Trophoblast cell (in vitro differentiated cells and primary cell): ENCODE results near the gene XXYLT1.

ENCODE experiments used
- DNase-seq, 2 donors: peaks; one replicate each; pipeline ENCODE4 v3.0.0-alpha.2; 2016
- H2AFZ ChIP-seq: 2 replicates; pipeline ENCODE4 v1.6.1; 2013; ENCODE audit warnings: low read length, moderate library complexity, mild to moderate bottlenecking; ENCODE audit not compliant: insufficient read depth, poor library complexity
- H2AK5ac ChIP-seq: 2 replicates; pipeline ENCODE4 v1.6.1; 2013; ENCODE audit warnings: mild to moderate bottlenecking, low read length
- H2BK120ac ChIP-seq: 2 replicates; pipeline ENCODE4 v1.6.1; 2013; ENCODE audit warnings: low read length, mild to moderate bottlenecking, moderate library complexity; ENCODE audit not compliant: insufficient read depth, poor library complexity
- H2BK12ac ChIP-seq: 2 replicates; pipeline ENCODE4 v1.6.1; 2013; ENCODE audit warnings: mild to moderate bottlenecking, low read length, moderate library complexity
- H2BK5ac ChIP-seq: 2 replicates; pipeline ENCODE4 v1.6.1; 2013; ENCODE audit warnings: low read length, low read depth, moderate library complexity, mild to moderate bottlenecking; ENCODE audit not compliant: poor library complexity
- H3K14ac ChIP-seq: 2 replicates; pipeline ENCODE4 v1.6.1; 2013; ENCODE audit warnings: mild to moderate bottlenecking, low read length
- H3K18ac ChIP-seq: 2 replicates; pipeline ENCODE4 v1.6.1; 2013; ENCODE audit warnings: mild to moderate bottlenecking, low read length
- H3K23ac ChIP-seq: 2 replicates; pipeline ENCODE4 v1.6.1; 2013; ENCODE audit warnings: low read length
- H3K27ac ChIP-seq: 2 replicates; pipeline ENCODE4 v1.5.1; 2013; ENCODE audit warnings: low read depth, mild to moderate bottlenecking, inconsistent platforms, low read length, moderate library complexity
- H3K27me3 ChIP-seq: 2 replicates; pipeline ENCODE4 v1.6.1; 2013; ENCODE audit warnings: inconsistent platforms, mild to moderate bottlenecking, low read length, moderate library complexity; ENCODE audit not compliant: insufficient read depth
- H3K36me3 ChIP-seq, 2 experiments: 1 replicate in 1 of 2; 2 replicates in 1 of 2; pipeline ENCODE4 v1.6.1; 2013; ENCODE audit warnings: low read length in 2 of 2, mild to moderate bottlenecking in 2 of 2, moderate library complexity in 1 of 2; ENCODE audit not compliant: insufficient read depth in 2 of 2, control insufficient read depth in 1 of 2
- H3K4ac ChIP-seq: 2 replicates; pipeline ENCODE4 v1.6.1; 2013; ENCODE audit warnings: low read depth, mild to moderate bottlenecking, low read length, moderate library complexity
- H3K4me1 ChIP-seq, 2 experiments: 1 replicate in 1 of 2; 2 replicates in 1 of 2; pipeline ENCODE4 v1.6.1; 2013; ENCODE audit warnings: low read length in 2 of 2, mild to moderate bottlenecking in 2 of 2, moderate library complexity in 1 of 2; ENCODE audit not compliant: insufficient read depth in 2 of 2, control insufficient read depth in 1 of 2
- H3K4me2 ChIP-seq: 2 replicates; pipeline ENCODE4 v1.6.1; 2013; ENCODE audit warnings: inconsistent platforms, mild to moderate bottlenecking, low read length, moderate library complexity
- H3K4me3 ChIP-seq: 2 replicates; pipeline ENCODE4 v1.5.1; 2013; ENCODE audit warnings: mild to moderate bottlenecking, low read depth, low read length, inconsistent platforms
- H3K79me1 ChIP-seq: one replicate; pipeline ENCODE4 v1.6.1; 2013; ENCODE audit warnings: low read length
- H3K79me2 ChIP-seq: 2 replicates; pipeline ENCODE4 v1.6.1; 2013; ENCODE audit warnings: low read length, mild to moderate bottlenecking; ENCODE audit not compliant: control insufficient read depth, insufficient read depth, poor library complexity
- H3K9ac ChIP-seq: 2 replicates; pipeline ENCODE4 v1.6.1; 2013; ENCODE audit warnings: mild to moderate bottlenecking, low read length
- H3K9me3 ChIP-seq: 2 replicates; pipeline ENCODE4 v1.6.1; 2013; ENCODE audit warnings: low read depth, mild to moderate bottlenecking, control low read depth, inconsistent platforms, low read length; ENCODE audit not compliant: insufficient read depth
- H4K12ac ChIP-seq: 2 replicates; pipeline ENCODE4 v1.6.1; 2013; ENCODE audit warnings: low read depth, mild to moderate bottlenecking, low read length, moderate library complexity
- H4K8ac ChIP-seq: 2 replicates; pipeline ENCODE4 v1.6.1; 2013; ENCODE audit warnings: low read depth, mild to moderate bottlenecking, low read length, moderate library complexity
- H4K91ac ChIP-seq: one replicate; pipeline ENCODE4 v1.6.1; 2013; ENCODE audit warnings: low read depth, mild to moderate bottlenecking, low read length, moderate library complexity
- WGBS: extraction: QIAGEN DNeasy Blood & Tissue Kit; methylation state at CpG from one replicate; pipeline ENCODE4 v1.1.7; 2013; ENCODE audit warnings: missing lambda C conversion rate; ENCODE audit not compliant: insufficient read length, insufficient coverage; ENCODE audit errors: extremely low coverage; 5-methylcytosine and 5-hydroxymethylcytosine counted together

Gene XXYLT1

DNA sequence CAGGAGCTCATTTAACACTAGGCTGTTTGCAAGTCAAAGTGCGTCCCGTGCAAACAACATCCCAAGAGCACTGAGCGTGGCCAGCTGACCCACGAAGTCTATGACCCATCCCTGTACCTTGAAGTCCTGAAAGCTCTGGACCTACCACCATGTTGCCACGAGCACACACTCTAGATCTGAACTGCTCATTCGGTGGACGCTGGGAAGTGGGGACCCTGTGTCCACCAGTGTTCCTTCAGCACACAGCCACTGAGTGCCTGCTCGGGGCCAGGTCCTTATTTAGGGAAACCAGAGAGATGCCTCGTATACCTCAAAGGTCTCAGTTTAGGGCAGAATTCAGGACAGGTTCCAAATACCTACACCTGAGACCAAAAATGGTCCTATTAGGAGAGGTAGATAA lies 236.9 kb downstream of the XXYLT1 start:
- WGBS: no CpG with 5 or more reads among the region's 9 CpGs
- Histone ChIP-seq H2BK5ac (no peak overlapping the region), H3K79me1 (peaks cover 10% of the 10 kb centered on the region), H3K27ac (no peak overlapping the region), H3K79me2 (no peaks in the 10 kb centered on the region), H3K9ac (no peak overlapping the region), H3K9me3 (no peaks in the 10 kb centered on the region), H2BK120ac (no peak overlapping the region), H3K4me3 (no peak overlapping the region), H3K18ac (no peak overlapping the region), H3K4me1 (peaks cover 30% of the 10 kb centered on the region in 2 experiments), H3K27me3 (no peaks in the 10 kb centered on the region), H3K14ac (no peak overlapping the region), H4K8ac (no peak overlapping the region), H2AK5ac (no peak overlapping the region), H4K12ac (no peak overlapping the region), H3K36me3 (no peaks in the 10 kb centered on the region), H2BK12ac (peak overlapping the region; percentile 32), H3K4ac (no peak overlapping the region), H3K4me2 (no peak overlapping the region), H4K91ac (peak overlapping the region; percentile 32), H2AFZ (no peak overlapping the region), H3K23ac (no peak overlapping the region)
- no peak for DNase-seq

DNA sequence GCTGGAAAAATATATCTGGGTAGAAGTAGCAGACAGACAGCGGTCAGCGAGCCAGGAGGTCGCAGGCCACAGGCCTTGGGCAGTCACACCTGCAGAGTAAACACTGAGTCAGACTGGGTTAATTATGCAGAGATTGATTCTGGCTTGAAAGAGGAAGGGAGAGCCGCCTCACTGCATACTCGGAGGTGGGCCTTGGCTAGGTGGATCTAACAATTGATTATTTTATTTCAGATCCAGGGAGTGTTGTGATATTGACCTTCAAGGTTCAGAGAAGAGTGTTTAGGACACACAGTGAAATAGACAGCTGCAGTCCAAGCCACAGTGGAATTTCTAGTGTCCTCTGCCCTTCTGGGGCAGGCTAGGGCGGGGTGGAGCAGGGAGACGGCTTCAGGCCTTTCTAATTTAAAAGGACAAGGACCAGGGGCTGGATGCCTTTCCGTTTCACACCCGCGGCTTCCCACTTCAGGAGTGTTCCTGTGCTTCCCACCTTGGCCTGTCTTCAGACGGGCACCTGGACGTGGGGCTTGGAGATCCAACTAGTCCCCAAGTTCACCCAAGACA lies 237.3 kb downstream of the XXYLT1 start:
- peak overlapping the region; percentile 32 for H2BK12ac ChIP-seq
- no peak overlapping the region for H3K4me3 ChIP-seq
- no peak overlapping the region for H2BK5ac ChIP-seq
- no peak overlapping the region for H3K23ac ChIP-seq
- H2BK120ac ChIP-seq: no peak overlapping the region
- H3K79me1 ChIP-seq: peaks cover 10% of the 10 kb centered on the region
- H3K4ac ChIP-seq: no peak overlapping the region
- peaks cover 30% of the 10 kb centered on the region in 2 experiments for H3K4me1 ChIP-seq
- peak in 1 of 2 donors; percentile 48 for DNase-seq
- H3K27me3 ChIP-seq: no peaks in the 10 kb centered on the region
- H3K36me3 ChIP-seq: no peaks in the 10 kb centered on the region
- no peaks in the 10 kb centered on the region for H3K9me3 ChIP-seq
- no peak overlapping the region for H3K18ac ChIP-seq
- no peak overlapping the region for H4K8ac ChIP-seq
- H3K27ac ChIP-seq: no peak overlapping the region
- peak overlapping the region; percentile 32 for H4K91ac ChIP-seq
- WGBS: no CpG with 5 or more reads among the region's 12 CpGs
- no peak overlapping the region for H3K14ac ChIP-seq
- no peak overlapping the region for H3K4me2 ChIP-seq
- H3K9ac ChIP-seq: no peak overlapping the region
- H2AK5ac ChIP-seq: no peak overlapping the region
- H2AFZ ChIP-seq: no peak overlapping the region
- no peaks in the 10 kb centered on the region for H3K79me2 ChIP-seq
- H4K12ac ChIP-seq: no peak overlapping the region

DNA sequence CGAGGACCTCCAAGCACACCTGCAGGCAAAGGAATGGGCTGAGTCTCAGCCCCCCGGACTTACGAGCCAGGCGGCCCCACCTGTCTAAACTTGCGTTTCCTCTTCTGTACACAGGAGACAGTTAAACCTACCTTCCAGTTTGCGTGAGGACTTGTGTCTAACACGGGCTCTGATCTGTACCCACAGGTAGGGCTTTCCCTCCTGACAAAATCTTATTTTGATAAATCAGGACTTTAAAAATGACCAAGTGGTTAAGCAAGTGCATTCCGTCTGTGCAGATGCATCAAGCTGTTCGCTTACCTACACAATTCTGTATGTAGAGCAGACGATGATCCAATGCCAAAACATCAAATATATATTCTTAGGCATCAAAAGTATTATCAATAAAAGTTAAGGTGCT lies 238.0 kb downstream of the XXYLT1 start:
- no peaks in the 10 kb centered on the region for H3K36me3 ChIP-seq

DNA sequence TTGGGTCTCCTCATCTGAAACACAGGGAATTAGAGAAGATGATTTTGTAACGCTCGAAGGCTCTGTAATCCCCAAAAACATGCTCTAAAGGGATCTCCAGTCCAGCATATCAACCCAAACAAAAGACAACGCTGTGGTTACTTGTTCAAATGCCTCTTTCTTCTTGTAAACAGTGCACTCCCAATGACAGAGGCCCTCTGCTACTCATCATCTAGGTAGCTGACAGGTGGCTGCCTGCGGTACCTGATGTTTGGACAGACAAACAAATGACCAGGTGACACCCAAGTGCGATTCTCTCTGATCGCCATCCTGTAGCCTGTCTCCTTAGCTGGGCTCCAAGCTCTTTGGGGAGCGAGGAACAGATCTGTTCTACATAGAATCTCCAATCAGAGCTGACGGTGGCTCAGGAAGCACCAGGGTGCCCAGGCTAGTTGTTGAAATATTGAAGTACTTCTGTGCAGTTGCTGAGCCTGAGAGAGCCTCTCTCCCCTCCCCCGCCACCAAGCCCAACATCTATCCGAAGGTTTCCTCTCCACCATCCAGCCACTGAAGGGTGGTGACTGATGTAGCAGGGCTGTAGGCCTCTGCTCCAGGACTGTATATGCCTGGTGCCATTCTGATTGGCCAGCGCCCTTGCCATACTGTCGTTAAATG lies 238.7 kb downstream of the XXYLT1 start:
- H3K9me3 ChIP-seq: peaks cover 2% of the 10 kb centered on the region
- H3K14ac ChIP-seq: peak overlapping the region; percentile 6
- no peak overlapping the region for H4K8ac ChIP-seq
- H3K4ac ChIP-seq: no peak overlapping the region
- no peak overlapping the region for H3K4me2 ChIP-seq
- H4K91ac ChIP-seq: peak overlapping the region; percentile 8
- no peaks in the 10 kb centered on the region for H3K36me3 ChIP-seq
- H4K12ac ChIP-seq: no peak overlapping the region
- H2BK120ac ChIP-seq: peak overlapping the region; percentile 40
- peak overlapping the region; percentile 2 for H3K27ac ChIP-seq
- peak overlapping the region; percentile 30 for H2BK12ac ChIP-seq
- no peak overlapping the region for H3K9ac ChIP-seq
- H3K4me3 ChIP-seq: no peak overlapping the region
- peaks cover 30% of the 10 kb centered on the region in 2 experiments for H3K4me1 ChIP-seq
- DNase-seq: peak in 1 of 2 donors; percentile 14
- peak overlapping the region; percentile 3 for H3K18ac ChIP-seq
- H3K79me2 ChIP-seq: no peaks in the 10 kb centered on the region
- H3K23ac ChIP-seq: no peak overlapping the region
- H3K27me3 ChIP-seq: no peaks in the 10 kb centered on the region
- no peak overlapping the region for H2AFZ ChIP-seq
- H2AK5ac ChIP-seq: no peak overlapping the region
- H3K79me1 ChIP-seq: peaks cover 10% of the 10 kb centered on the region
- WGBS: no CpG with 5 or more reads among the region's 12 CpGs
- no peak overlapping the region for H2BK5ac ChIP-seq

More for the DNA sequence above, 238.0 kb downstream of the XXYLT1 start:
- peaks cover 2% of the 10 kb centered on the region for H3K9me3 ChIP-seq
- no peak overlapping the region for H3K4ac ChIP-seq
- no peak overlapping the region for H3K14ac ChIP-seq
- no peak overlapping the region for H3K27ac ChIP-seq
- H3K27me3 ChIP-seq: no peaks in the 10 kb centered on the region
- H3K9ac ChIP-seq: no peak overlapping the region
- no peak overlapping the region for H2BK12ac ChIP-seq
- no peak overlapping the region for H2AK5ac ChIP-seq
- H4K91ac ChIP-seq: no peak overlapping the region
- no peak overlapping the region for H2BK5ac ChIP-seq
- no CpG with 5 or more reads among the region's 10 CpGs for WGBS
- H3K4me2 ChIP-seq: no peak overlapping the region
- H2AFZ ChIP-seq: no peak overlapping the region
- H3K4me1 ChIP-seq: peaks cover 30% of the 10 kb centered on the region in 2 experiments
- no peak overlapping the region for H3K18ac ChIP-seq
- no peak overlapping the region for H3K4me3 ChIP-seq
- H3K23ac ChIP-seq: no peak overlapping the region
- H3K79me2 ChIP-seq: no peaks in the 10 kb centered on the region
- H2BK120ac ChIP-seq: no peak overlapping the region
- peaks cover 10% of the 10 kb centered on the region for H3K79me1 ChIP-seq
- H4K12ac ChIP-seq: no peak overlapping the region
- no peak overlapping the region for H4K8ac ChIP-seq
- peak in 1 of 2 donors; percentile 45 for DNase-seq
